MM.1S (cell line): Measurements from ENCODE around the gene ZNF266.

Experiments
- DNase-seq: peaks from one replicate; pipeline ENCODE4 v3.0.0-alpha.2; 2015
- H2AFZ ChIP-seq: fragments of 300-600 bp; sonication (generic); 2 replicates; pipeline ENCODE4 v1.6.0; 2016; ENCODE audit warnings: antibody characterized with exemption, low read length
- H3F3A ChIP-seq: fragments of 300-600 bp; sonication (generic); 2 replicates; pipeline ENCODE4 v1.6.1; 2016; ENCODE audit warnings: mild to moderate bottlenecking, antibody characterized with exemption, low read length, moderate library complexity, mixed read lengths; ENCODE audit not compliant: insufficient read depth
- H3K27ac ChIP-seq: fragments of 300-600 bp; sonication (generic); 2 replicates; pipeline ENCODE4 v1.5.1; 2016; ENCODE audit warnings: mild to moderate bottlenecking, low read length
- H3K27me3 ChIP-seq: fragments of 300-600 bp; sonication (generic); replicated peaks from 2 replicates; pipeline ENCODE4 v1.6.0; 2016; ENCODE audit warnings: low read length; ENCODE audit not compliant: insufficient read depth
- H3K36me3 ChIP-seq: fragments of 300-600 bp; sonication (generic); replicated peaks from 2 replicates; pipeline ENCODE4 v1.6.1; 2016; ENCODE audit warnings: mild to moderate bottlenecking, low read length, mixed read lengths; ENCODE audit not compliant: insufficient read depth
- H3K4me1 ChIP-seq: fragments of 300-600 bp; sonication (generic); 2 replicates; pipeline ENCODE4 v1.6.1; 2016; ENCODE audit warnings: low read length, mixed read lengths
- H3K4me2 ChIP-seq: fragments of 300-600 bp; sonication (generic); 2 replicates; pipeline ENCODE4 v1.6.0; 2016; ENCODE audit warnings: low read depth, low read length
- H3K4me3 ChIP-seq: fragments of 300-600 bp; sonication (generic); 2 replicates; pipeline ENCODE4 v1.5.1; 2016; ENCODE audit warnings: low read length, mixed read lengths
- H3K79me2 ChIP-seq: fragments of 300-600 bp; sonication (generic); 2 replicates; pipeline ENCODE4 v1.6.1; 2016; ENCODE audit warnings: mixed run types, low read length, mixed read lengths
- H3K9ac ChIP-seq: fragments of 300-600 bp; sonication (generic); 2 replicates; pipeline ENCODE4 v1.6.1; 2016; ENCODE audit warnings: low read length, mixed read lengths
- H3K9me2 ChIP-seq: fragments of 300-600 bp; sonication (generic); replicated peaks from 2 replicates; pipeline ENCODE4 v1.6.1; 2016; ENCODE audit warnings: mild to moderate bottlenecking, low read length, mixed read lengths; ENCODE audit not compliant: insufficient read depth
- H3K9me3 ChIP-seq: fragments of 300-600 bp; sonication (generic); replicated peaks from 2 replicates; pipeline ENCODE4 v1.6.1; 2016; ENCODE audit warnings: mild to moderate bottlenecking, low read length, mixed read lengths; ENCODE audit not compliant: insufficient read depth
- H4K20me1 ChIP-seq: fragments of 300-600 bp; sonication (generic); 2 replicates; pipeline ENCODE4 v1.6.1; 2016; ENCODE audit warnings: mild to moderate bottlenecking, low read length, moderate library complexity, mixed read lengths; ENCODE audit not compliant: insufficient read depth
- CTCF ChIP-seq: fragments of 300-600 bp; sonication (generic); IDR thresholded peaks from 2 replicates; pipeline ENCODE4 v1.5.1; 2016; ENCODE audit warnings: antibody characterized with exemption, low read length, mixed read lengths
- EZH2 ChIP-seq: fragments of 300-600 bp; sonication (generic); optimal IDR thresholded peaks from 2 replicates; pipeline ENCODE3; 2017; ENCODE audit warnings: low read depth, mild to moderate bottlenecking, antibody characterized with exemption, low read length, mixed read lengths
- EZH2phosphoT487 ChIP-seq: fragments of 300-600 bp; sonication (generic); IDR thresholded peaks from 2 replicates; pipeline ENCODE4 v1.6.1; 2018; ENCODE audit warnings: antibody characterized with exemption, low read length

ZNF266 gene

GRCh38 chr19:9453953-9454352 lies 18.6 kb upstream of the ZNF266 start:
- Histone ChIP-seq H3K36me3 (no peaks in the 10 kb centered on the region), H3K4me1 (no peaks in the 10 kb centered on the region), H3K4me2 (no peak overlapping the region), H3K79me2 (no peaks in the 10 kb centered on the region), H3K9ac (no peak overlapping the region), H3K9me2 (no peaks in the 10 kb centered on the region), H2AFZ (no peak overlapping the region), H4K20me1 (no peaks in the 10 kb centered on the region), H3K27me3 (no peaks in the 10 kb centered on the region), H3K4me3 (no peak overlapping the region), H3K9me3 (no peaks in the 10 kb centered on the region), H3F3A (no peaks in the 10 kb centered on the region), H3K27ac (no peak overlapping the region)
- no peak for DNase-seq
- TF ChIP-seq EZH2phosphoT487, result no peak
- no peak for TF ChIP-seq EZH2
- no peak for TF ChIP-seq CTCF

- Histone ChIP-seq H3K4me1 (no peaks in the 10 kb centered on the region), H3F3A (no peaks in the 10 kb centered on the region), H3K4me3 (no peak overlapping the region), H3K27me3 (no peaks in the 10 kb centered on the region), H3K9me3 (no peaks in the 10 kb centered on the region), H3K27ac (no peak overlapping the region), H2AFZ (no peak overlapping the region), H3K4me2 (no peak overlapping the region), H3K79me2 (no peaks in the 10 kb centered on the region), H3K9me2 (no peaks in the 10 kb centered on the region), H3K36me3 (no peaks in the 10 kb centered on the region), H3K9ac (no peak overlapping the region), H4K20me1 (no peaks in the 10 kb centered on the region)
- no peak for DNase-seq
- TF ChIP-seq EZH2phosphoT487 (no peak), EZH2 (no peak), CTCF (no peak)
Measured at GRCh38 chr19:9445037-9445436, 9.7 kb upstream of the ZNF266 start.

GRCh38 chr19:9436358-9436757 lies 985 bp upstream of the ZNF266 start:
- peaks cover 6% of the 10 kb centered on the region; the same call in 1 of the 2 replicates for H3F3A ChIP-seq
- DNase-seq, result no peak
- no peak for TF ChIP-seq CTCF
- TF ChIP-seq EZH2, result no peak
- no peak for TF ChIP-seq EZH2phosphoT487
- no peak overlapping the region for H3K9ac ChIP-seq
- no peaks in the 10 kb centered on the region for H3K27me3 ChIP-seq
- peaks cover 10% of the 10 kb centered on the region for H3K36me3 ChIP-seq
- H3K9me2 ChIP-seq, result no peaks in the 10 kb centered on the region
- peak overlapping the region; percentile 79; the same call in 1 of the 2 replicates for H3K4me2 ChIP-seq
- no peaks in the 10 kb centered on the region for H4K20me1 ChIP-seq
- no peak overlapping the region for H3K27ac ChIP-seq
- peaks cover 12% of the 10 kb centered on the region; the same call in 1 of the 2 replicates for H3K4me1 ChIP-seq
- peaks cover 16% of the 10 kb centered on the region for H3K79me2 ChIP-seq
- peak overlapping the region; percentile 94 for H2AFZ ChIP-seq
- H3K9me3 ChIP-seq, result no peaks in the 10 kb centered on the region
- H3K4me3 ChIP-seq, result no peak overlapping the region
